ENCODE measurements around the gene PM20D2.
A peak's percentile ranks its signal among the peaks of the same experiment; 100 is the strongest.

PM20D2 gene, protein sequence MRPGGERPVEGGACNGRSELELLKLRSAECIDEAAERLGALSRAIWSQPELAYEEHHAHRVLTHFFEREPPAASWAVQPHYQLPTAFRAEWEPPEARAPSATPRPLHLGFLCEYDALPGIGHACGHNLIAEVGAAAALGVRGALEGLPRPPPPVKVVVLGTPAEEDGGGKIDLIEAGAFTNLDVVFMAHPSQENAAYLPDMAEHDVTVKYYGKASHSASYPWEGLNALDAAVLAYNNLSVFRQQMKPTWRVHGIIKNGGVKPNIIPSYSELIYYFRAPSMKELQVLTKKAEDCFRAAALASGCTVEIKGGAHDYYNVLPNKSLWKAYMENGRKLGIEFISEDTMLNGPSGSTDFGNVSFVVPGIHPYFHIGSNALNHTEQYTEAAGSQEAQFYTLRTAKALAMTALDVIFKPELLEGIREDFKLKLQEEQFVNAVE

GRCh38 chr6:89145956-89146717 is at the start of gene PM20D2:
Gene PM20D2 (plus strand): TSS chr6:89146055. CDS start chr6:89146145, 90 bp downstream.
- TF ChIP-seq FOXP2 (optimal IDR thresholded peaks at IDR 0.05; ENCODE audit: control extremely low read depth, extremely low read length, insufficient read depth) (no peak), POLR2AphosphoS5 (IDR thresholded peaks at IDR 0.05; ENCODE audit: borderline replicate concordance, low read depth, low read length) (peak; percentile 80), EZH2 (IDR thresholded peaks at IDR 0.05) (no peak)
- peak within 1 kb of the TSS; percentile 93 for H3K4me3 ChIP-seq
- DNase-seq (ENCODE audit: low read depth, low spot score) = no peak
- H3K36me3 ChIP-seq (ENCODE audit: insufficient read depth, low read length) = peaks cover 17% of the 10 kb centered on the region
- peak within 1 kb of the TSS; percentile 74 for H3K27ac ChIP-seq
- peak within 1 kb of the TSS; percentile 87 for H3K9ac ChIP-seq (ENCODE audit: insufficient read length)
- H3K9me3 ChIP-seq (ENCODE audit: low read depth, low read length) = no peaks in the 10 kb centered on the region

- peak overlapping the region; percentile 39; the same call in 1 of the 2 replicates for H3K27ac ChIP-seq
- TF ChIP-seq POLR2AphosphoS5 (IDR thresholded peaks at IDR 0.05; ENCODE audit: borderline replicate concordance, low read depth, low read length) (no peak), EZH2 (IDR thresholded peaks at IDR 0.05) (no peak), FOXP2 (optimal IDR thresholded peaks at IDR 0.05; ENCODE audit: control extremely low read depth, extremely low read length, insufficient read depth) (no peak)
- H3K4me3 ChIP-seq = no peak overlapping the region
- H3K9me3 ChIP-seq (ENCODE audit: low read depth, low read length) = no peaks in the 10 kb centered on the region
- no peak for DNase-seq (ENCODE audit: low read depth, low spot score)
- no peak overlapping the region for H3K9ac ChIP-seq (ENCODE audit: insufficient read length)
- H3K36me3 ChIP-seq (ENCODE audit: insufficient read depth, low read length) = peaks cover 16% of the 10 kb centered on the region
Measured at GRCh38 chr6:89098461-89098860, 47.4 kb upstream of the PM20D2 start.

DNA sequence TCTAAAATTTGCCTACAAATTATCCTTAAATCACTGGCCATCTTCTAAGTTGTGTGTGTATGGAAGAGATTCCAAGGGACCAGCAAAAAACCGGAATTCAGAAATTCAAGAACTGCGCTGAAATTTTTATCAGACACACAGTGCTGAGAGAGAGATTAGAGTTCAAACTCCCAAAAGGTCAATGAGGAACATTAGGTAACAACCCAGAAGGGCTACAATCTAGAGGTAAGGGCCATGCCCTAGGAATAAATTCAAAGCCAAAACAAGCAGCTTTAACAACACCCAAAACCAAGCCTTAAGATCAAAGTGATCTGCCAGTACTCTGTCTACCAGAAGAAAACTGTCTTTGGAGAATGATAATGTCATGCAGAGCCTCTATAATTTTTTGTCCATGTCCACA is 45.7 kb upstream of the PM20D2 start:
- no peak overlapping the region for H3K9ac ChIP-seq (ENCODE audit: insufficient read length)
- DNase-seq (ENCODE audit: low read depth, low spot score) = no peak
- no peak overlapping the region for H3K27ac ChIP-seq
- no peaks in the 10 kb centered on the region for H3K9me3 ChIP-seq (ENCODE audit: low read depth, low read length)
- no peak overlapping the region for H3K4me3 ChIP-seq
- H3K36me3 ChIP-seq (ENCODE audit: insufficient read depth, low read length) = peaks cover 26% of the 10 kb centered on the region
- no peak for TF ChIP-seq FOXP2 (optimal IDR thresholded peaks at IDR 0.05; ENCODE audit: control extremely low read depth, extremely low read length, insufficient read depth)

DNA sequence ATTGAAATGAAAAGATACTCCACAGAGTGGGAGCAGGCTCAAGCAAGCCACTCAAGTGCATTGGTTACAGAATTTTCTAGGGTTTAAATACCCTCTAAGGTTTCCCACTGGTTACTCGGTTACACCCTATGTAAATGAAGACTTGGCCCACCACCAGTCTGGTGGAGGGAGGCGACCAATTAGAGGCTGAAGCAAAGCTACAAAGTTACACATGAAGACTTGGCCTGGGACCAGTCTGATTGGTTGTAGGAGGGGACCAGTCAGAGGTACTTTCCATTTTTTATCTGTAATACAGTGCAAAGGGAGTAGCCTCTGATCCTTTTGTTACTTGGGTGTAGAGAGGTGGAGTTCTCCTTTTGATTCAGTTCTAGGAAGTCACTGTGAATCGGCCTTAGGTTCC is 35.6 kb upstream of the PM20D2 start:
- no peak overlapping the region for H3K27ac ChIP-seq
- no peak for DNase-seq (ENCODE audit: low read depth, low spot score)
- TF ChIP-seq EZH2 (IDR thresholded peaks at IDR 0.05) (no peak), POLR2AphosphoS5 (IDR thresholded peaks at IDR 0.05; ENCODE audit: borderline replicate concordance, low read depth, low read length) (no peak)
- H3K9me3 ChIP-seq (ENCODE audit: low read depth, low read length) = no peaks in the 10 kb centered on the region
- H3K9ac ChIP-seq (ENCODE audit: insufficient read length) = no peak overlapping the region
- no peak overlapping the region for H3K4me3 ChIP-seq
- H3K36me3 ChIP-seq (ENCODE audit: insufficient read depth, low read length) = peaks cover 4% of the 10 kb centered on the region

DNA sequence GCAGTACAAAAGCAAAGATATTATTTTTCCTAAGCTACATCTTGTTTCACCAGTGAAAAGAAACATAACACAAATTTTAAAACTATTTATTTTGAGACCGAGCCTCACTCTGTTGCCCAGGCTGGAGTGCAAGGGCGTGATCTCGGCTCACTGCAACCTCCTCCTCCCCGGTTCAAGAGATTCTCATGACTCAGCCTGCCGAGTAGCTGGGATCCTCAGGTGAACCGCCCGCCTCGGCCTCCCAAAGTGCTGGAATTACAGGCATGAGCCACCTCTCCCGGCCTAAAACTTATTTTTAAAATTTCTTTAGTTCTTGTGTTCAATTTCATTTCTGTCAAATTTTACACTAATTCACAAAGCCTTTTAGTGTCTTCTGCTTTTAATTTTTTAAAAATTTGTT is 33.9 kb upstream of the PM20D2 start:
- Histone ChIP-seq H3K4me3 (no peak overlapping the region), H3K36me3 (ENCODE audit: insufficient read depth, low read length) (no peaks in the 10 kb centered on the region), H3K9me3 (ENCODE audit: low read depth, low read length) (no peaks in the 10 kb centered on the region), H3K9ac (ENCODE audit: insufficient read length) (no peak overlapping the region), H3K27ac (no peak overlapping the region)
- TF ChIP-seq POLR2AphosphoS5 (IDR thresholded peaks at IDR 0.05; ENCODE audit: borderline replicate concordance, low read depth, low read length) = no peak
- TF ChIP-seq FOXP2 (optimal IDR thresholded peaks at IDR 0.05; ENCODE audit: control extremely low read depth, extremely low read length, insufficient read depth) = no peak
- no peak for TF ChIP-seq EZH2 (IDR thresholded peaks at IDR 0.05)
- DNase-seq (ENCODE audit: low read depth, low spot score) = no peak

DNA sequence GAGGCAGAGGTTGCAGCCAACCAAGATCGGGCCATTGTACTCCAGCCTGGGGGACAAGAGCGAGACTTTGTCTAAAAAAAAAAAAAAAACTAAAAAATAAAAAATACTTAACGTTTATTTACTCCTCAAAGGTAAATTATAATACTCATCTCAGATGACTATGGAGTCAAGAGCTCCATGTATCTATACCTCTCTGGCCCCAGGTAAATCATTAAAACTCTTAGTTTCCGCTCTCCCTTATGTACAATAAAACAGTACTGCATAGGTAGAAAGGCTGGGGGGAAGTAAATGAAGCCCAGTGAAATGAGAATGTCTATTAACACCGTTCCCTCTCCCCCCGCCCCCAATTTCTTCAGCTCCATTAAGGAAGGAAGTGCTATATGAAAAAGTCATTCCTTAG is 29.2 kb upstream of the PM20D2 start:
- no peak overlapping the region for H3K27ac ChIP-seq
- peak overlapping the region; percentile 76 for H3K4me3 ChIP-seq
- H3K9ac ChIP-seq (ENCODE audit: insufficient read length) = peak overlapping the region; percentile 69
- TF ChIP-seq EZH2 (IDR thresholded peaks at IDR 0.05) (no peak), POLR2AphosphoS5 (IDR thresholded peaks at IDR 0.05; ENCODE audit: borderline replicate concordance, low read depth, low read length) (no peak), FOXP2 (optimal IDR thresholded peaks at IDR 0.05; ENCODE audit: control extremely low read depth, extremely low read length, insufficient read depth) (no peak)
- H3K9me3 ChIP-seq (ENCODE audit: low read depth, low read length) = no peaks in the 10 kb centered on the region
- H3K36me3 ChIP-seq (ENCODE audit: insufficient read depth, low read length) = no peaks in the 10 kb centered on the region
- DNase-seq (ENCODE audit: low read depth, low spot score) = no peak

DNA sequence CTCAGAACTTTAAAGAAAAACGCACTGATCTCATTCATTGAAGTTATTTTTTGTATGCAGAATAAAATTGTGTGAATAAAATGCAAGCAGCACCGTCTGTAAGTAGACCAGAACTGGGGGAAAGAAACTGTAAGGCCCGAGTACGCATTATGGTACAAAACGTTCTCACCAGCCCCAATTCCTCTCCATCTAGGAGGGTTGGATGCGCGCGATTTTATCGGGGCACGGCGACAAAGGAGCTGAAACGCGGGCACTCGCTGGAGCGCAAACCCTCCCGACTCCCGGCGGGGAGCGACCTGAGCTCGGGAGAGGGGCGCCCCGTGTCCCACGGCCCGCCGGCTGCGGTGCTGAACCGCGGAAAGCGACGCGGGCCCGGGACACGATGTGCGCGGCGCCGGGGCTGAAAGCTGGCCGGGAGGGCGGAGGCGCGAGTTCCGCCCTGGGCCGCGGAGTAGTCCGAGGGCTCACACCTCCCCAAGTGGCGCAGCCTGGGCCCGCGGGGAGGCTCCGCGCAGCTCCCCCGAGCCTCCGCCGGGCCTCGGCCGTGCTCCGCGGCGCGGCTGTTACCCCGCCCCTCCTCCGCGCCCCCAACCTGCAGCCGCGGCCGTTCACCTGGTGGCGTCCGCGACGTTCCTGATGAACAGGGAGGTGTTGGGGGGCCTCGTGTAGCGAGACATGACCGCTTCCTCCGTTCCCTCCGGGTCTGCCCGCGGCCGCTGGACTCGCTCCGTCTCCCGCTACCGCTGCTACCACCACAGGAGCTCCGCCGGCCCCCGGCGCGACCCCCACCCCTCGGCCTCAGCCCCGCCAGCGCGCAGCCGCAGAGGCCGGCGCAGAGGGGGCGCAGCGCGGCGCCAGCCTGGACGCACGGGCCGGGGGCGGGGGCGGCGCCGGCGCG is 28.4 kb upstream of the PM20D2 start, which contains the start of gene SRSF12:
Gene SRSF12 (minus strand): TSS at position 861 of the 898 bp plus-strand sequence. CDS start 184 bp downstream, at position 677.
- DNase-seq (ENCODE audit: low read depth, low spot score) = no peak
- H3K36me3 ChIP-seq (ENCODE audit: insufficient read depth, low read length) = no peaks in the 10 kb centered on the region
- H3K4me3 ChIP-seq = peak within 1 kb of the TSS; percentile 76
- TF ChIP-seq FOXP2 (optimal IDR thresholded peaks at IDR 0.05; ENCODE audit: control extremely low read depth, extremely low read length, insufficient read depth) (no peak), POLR2AphosphoS5 (IDR thresholded peaks at IDR 0.05; ENCODE audit: borderline replicate concordance, low read depth, low read length) (peak; percentile 22; the same call in 1 of the 2 replicates)
- peak within 1 kb of the TSS; percentile 69 for H3K9ac ChIP-seq (ENCODE audit: insufficient read length)
- H3K9me3 ChIP-seq (ENCODE audit: low read depth, low read length) = no peaks in the 10 kb centered on the region
- H3K27ac ChIP-seq = no peak within 1 kb of the TSS

- DNase-seq (ENCODE audit: low read depth, low spot score) = no peak
- Histone ChIP-seq H3K4me3 (no peak overlapping the region), H3K9ac (ENCODE audit: insufficient read length) (no peak overlapping the region), H3K9me3 (ENCODE audit: low read depth, low read length) (no peaks in the 10 kb centered on the region), H3K36me3 (ENCODE audit: insufficient read depth, low read length) (no peaks in the 10 kb centered on the region), H3K27ac (no peak overlapping the region)
- no peak for TF ChIP-seq POLR2AphosphoS5 (IDR thresholded peaks at IDR 0.05; ENCODE audit: borderline replicate concordance, low read depth, low read length)
- no peak for TF ChIP-seq EZH2 (IDR thresholded peaks at IDR 0.05)
- TF ChIP-seq FOXP2 (optimal IDR thresholded peaks at IDR 0.05; ENCODE audit: control extremely low read depth, extremely low read length, insufficient read depth) = no peak
Measured at GRCh38 chr6:89118931-89119330, 26.9 kb upstream of the PM20D2 start.

All from SK-N-MC (cell line).